ENCODE measurements around the gene CLEC10A. TPM values are rescaled to one million over a fixed set of nuclear protein-coding genes. Genes with fewer than 3 reads are reported as not detected.

CLEC10A gene
- polyA plus RNA-seq, 3 donors = 22.7 to 69.4 (median 61.9) TPM

GRCh38 chr17:7108560-7108925 is 28.5 kb upstream of the CLEC10A start:
- peaks cover 0 to 2% (median 0%) of the 10 kb centered on the region in 7 donors for H3K9me3 Mint-ChIP-seq
- no peak for DNase-seq
- H4K20me1 ChIP-seq (ENCODE audit: insufficient read depth, low read length) = no peaks in the 10 kb centered on the region
- peaks cover 27 to 29% of the 10 kb centered on the region in 2 donors for H3K36me3 ChIP-seq (replicated peaks in 1 of 2; ENCODE audit: control insufficient read depth in 1 of 2, insufficient read depth in 2 of 2, low read length in 2 of 2)
- H3K27me3 Mint-ChIP-seq (ENCODE audit: low read depth in 3 of 3) = peaks cover 0 to 2% (median 0%) of the 10 kb centered on the region in 3 donors
- no peak for TF ChIP-seq CTCF (IDR thresholded peaks at IDR 0.05)
- no peak overlapping the region for H3K4me3 Mint-ChIP-seq
- no peak overlapping the region for H3K4me3 ChIP-seq (replicated peaks in 1 of 3; ENCODE audit: low read depth in 2 of 3, low read length in 3 of 3)
- peak overlapping the region in 1 of 7 donors; percentile 62 for H3K27ac Mint-ChIP-seq
- H2AFZ ChIP-seq (ENCODE audit: insufficient read depth, low read depth, low read length, poor library complexity, severe bottlenecking) = no peak overlapping the region
- intact Hi-C loops (cut with micrococcal nuclease) = no loop called here
- peaks cover 19% of the 10 kb centered on the region for H3K79me2 ChIP-seq (ENCODE audit: insufficient read depth, low read length)
- no peak overlapping the region for H3K9ac ChIP-seq (ENCODE audit: insufficient read depth, low read length, poor library complexity, severe bottlenecking)
- H3K27me3 ChIP-seq (ENCODE audit: control insufficient read depth in 2 of 2, insufficient read depth in 2 of 2, low read length in 2 of 2) = no peaks in the 10 kb centered on the region
- peaks cover 29 to 59% of the 10 kb centered on the region in 2 donors for H3K36me3 Mint-ChIP-seq
- peaks cover 27% of the 10 kb centered on the region for H3K4me1 Mint-ChIP-seq
- 84% methylated on average over 7 of the region's 10 CpGs for WGBS (ENCODE audit: insufficient coverage)
- no peak overlapping the region for H3K4me2 ChIP-seq (replicated peaks; ENCODE audit: extremely low read depth, low read length, poor library complexity, severe bottlenecking)
- H3K27ac ChIP-seq (ENCODE audit: low read depth in 1 of 2, low read length in 2 of 2) = no peak overlapping the region
- H3K9me3 ChIP-seq (replicated peaks in 1 of 2; ENCODE audit: control insufficient read depth in 1 of 2, insufficient read depth in 1 of 2, low read length in 2 of 2) = no peaks in the 10 kb centered on the region
- H3K4me1 ChIP-seq (ENCODE audit: control insufficient read depth in 1 of 2, insufficient read depth in 2 of 2, low read length in 2 of 2) = peaks cover 52 to 60% of the 10 kb centered on the region in 2 donors

GRCh38 chr17:7107795-7108559 is 27.9 kb upstream of the CLEC10A start:
- Histone ChIP-seq H2AFZ (ENCODE audit: insufficient read depth, low read depth, low read length, poor library complexity, severe bottlenecking) (no peak overlapping the region), H3K9me3 (replicated peaks in 1 of 2; ENCODE audit: control insufficient read depth in 1 of 2, insufficient read depth in 1 of 2, low read length in 2 of 2) (no peaks in the 10 kb centered on the region), H3K27me3 (ENCODE audit: control insufficient read depth in 2 of 2, insufficient read depth in 2 of 2, low read length in 2 of 2) (no peaks in the 10 kb centered on the region), H3K4me3 (replicated peaks in 1 of 3; ENCODE audit: low read depth in 2 of 3, low read length in 3 of 3) (no peak overlapping the region), H3K79me2 (ENCODE audit: insufficient read depth, low read length) (peaks cover 13% of the 10 kb centered on the region), H3K27ac (ENCODE audit: low read depth in 1 of 2, low read length in 2 of 2) (peak overlapping the region in 1 of 2 donors; percentile 31), H3K9ac (ENCODE audit: insufficient read depth, low read length, poor library complexity, severe bottlenecking) (no peak overlapping the region), H3K36me3 (replicated peaks in 1 of 2; ENCODE audit: control insufficient read depth in 1 of 2, insufficient read depth in 2 of 2, low read length in 2 of 2) (peaks cover 33 to 35% of the 10 kb centered on the region in 2 donors), H3K4me1 (ENCODE audit: control insufficient read depth in 1 of 2, insufficient read depth in 2 of 2, low read length in 2 of 2) (peaks cover 46 to 54% of the 10 kb centered on the region in 2 donors), H3K4me2 (replicated peaks; ENCODE audit: extremely low read depth, low read length, poor library complexity, severe bottlenecking) (no peak overlapping the region), H4K20me1 (ENCODE audit: insufficient read depth, low read length) (no peaks in the 10 kb centered on the region)
- TF ChIP-seq CTCF (IDR thresholded peaks at IDR 0.05) = no peak
- intact Hi-C loops (cut with micrococcal nuclease) = no loop called here
- no peak for DNase-seq
- Mint-ChIP-seq H3K27ac (no peak overlapping the region), H3K4me3 (no peak overlapping the region), H3K9me3 (peaks cover 0 to 2% (median 0%) of the 10 kb centered on the region in 7 donors), H3K27me3 (ENCODE audit: low read depth in 3 of 3) (peaks cover 0 to 2% (median 0%) of the 10 kb centered on the region in 3 donors), H3K36me3 (peaks cover 34 to 65% of the 10 kb centered on the region in 2 donors), H3K4me1 (peaks cover 28% of the 10 kb centered on the region)
- WGBS (ENCODE audit: insufficient coverage) = 94% methylated on average over 28 of the region's 32 CpGs
